Measurements from ENCODE around the gene ZNF839.

Gene ZNF839

DNA sequence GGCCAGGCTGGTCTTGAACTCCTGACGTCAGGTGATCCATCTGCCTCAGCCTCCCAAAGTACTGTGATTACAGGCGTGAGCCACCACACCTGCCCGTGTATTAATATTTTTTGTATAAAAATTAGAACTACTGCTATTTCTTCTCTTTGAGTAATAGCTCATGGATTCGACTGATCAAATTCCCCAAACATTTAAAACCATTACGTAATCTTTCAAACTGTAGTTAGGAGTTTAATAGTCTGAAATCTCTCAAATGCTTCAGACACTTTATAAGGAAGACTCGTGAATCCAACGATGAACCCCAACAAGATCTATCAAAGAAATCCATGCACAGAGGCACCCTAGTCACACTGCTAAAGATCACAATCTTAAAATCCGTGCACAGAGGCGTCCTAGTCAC is 59.3 kb downstream of the ZNF839 start:
- DNase-seq (ENCODE audit: low read depth), result no peak
- TF ChIP-seq, protein P1, sequence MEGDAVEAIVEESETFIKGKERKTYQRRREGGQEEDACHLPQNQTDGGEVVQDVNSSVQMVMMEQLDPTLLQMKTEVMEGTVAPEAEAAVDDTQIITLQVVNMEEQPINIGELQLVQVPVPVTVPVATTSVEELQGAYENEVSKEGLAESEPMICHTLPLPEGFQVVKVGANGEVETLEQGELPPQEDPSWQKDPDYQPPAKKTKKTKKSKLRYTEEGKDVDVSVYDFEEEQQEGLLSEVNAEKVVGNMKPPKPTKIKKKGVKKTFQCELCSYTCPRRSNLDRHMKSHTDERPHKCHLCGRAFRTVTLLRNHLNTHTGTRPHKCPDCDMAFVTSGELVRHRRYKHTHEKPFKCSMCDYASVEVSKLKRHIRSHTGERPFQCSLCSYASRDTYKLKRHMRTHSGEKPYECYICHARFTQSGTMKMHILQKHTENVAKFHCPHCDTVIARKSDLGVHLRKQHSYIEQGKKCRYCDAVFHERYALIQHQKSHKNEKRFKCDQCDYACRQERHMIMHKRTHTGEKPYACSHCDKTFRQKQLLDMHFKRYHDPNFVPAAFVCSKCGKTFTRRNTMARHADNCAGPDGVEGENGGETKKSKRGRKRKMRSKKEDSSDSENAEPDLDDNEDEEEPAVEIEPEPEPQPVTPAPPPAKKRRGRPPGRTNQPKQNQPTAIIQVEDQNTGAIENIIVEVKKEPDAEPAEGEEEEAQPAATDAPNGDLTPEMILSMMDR (IDR thresholded peaks at IDR 0.05; ENCODE audit: control insufficient read depth, extremely low read depth, insufficient read depth), result no peak
- no peak overlapping the region for H3K4me3 ChIP-seq (ENCODE audit: low read depth, low read length)

DNA sequence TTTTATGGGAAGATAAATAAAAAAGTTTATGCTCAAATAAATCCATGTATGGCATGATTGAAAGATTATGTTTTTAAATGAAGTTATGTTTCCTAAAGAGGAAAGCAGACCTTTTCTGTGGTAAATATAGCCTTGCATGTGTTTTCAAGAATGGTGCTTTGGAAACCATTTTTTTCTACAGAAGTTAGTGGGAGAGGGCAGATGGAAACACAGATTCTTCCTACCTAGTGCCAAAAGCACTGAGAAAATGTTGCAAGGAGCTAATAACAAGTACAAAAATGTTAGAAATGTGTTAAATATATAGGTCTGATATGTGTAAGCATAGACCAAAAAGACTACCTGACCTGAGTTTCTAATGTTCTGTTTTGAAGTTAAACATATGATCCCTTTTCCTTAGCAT is 67.5 kb downstream of the ZNF839 start:
- H3K4me3 ChIP-seq (ENCODE audit: low read depth, low read length), result no peak overlapping the region
- DNase-seq (ENCODE audit: low read depth), result no peak
- TF ChIP-seq, protein P1 (IDR thresholded peaks at IDR 0.05; ENCODE audit: control insufficient read depth, extremely low read depth, insufficient read depth), result no peak

DNA sequence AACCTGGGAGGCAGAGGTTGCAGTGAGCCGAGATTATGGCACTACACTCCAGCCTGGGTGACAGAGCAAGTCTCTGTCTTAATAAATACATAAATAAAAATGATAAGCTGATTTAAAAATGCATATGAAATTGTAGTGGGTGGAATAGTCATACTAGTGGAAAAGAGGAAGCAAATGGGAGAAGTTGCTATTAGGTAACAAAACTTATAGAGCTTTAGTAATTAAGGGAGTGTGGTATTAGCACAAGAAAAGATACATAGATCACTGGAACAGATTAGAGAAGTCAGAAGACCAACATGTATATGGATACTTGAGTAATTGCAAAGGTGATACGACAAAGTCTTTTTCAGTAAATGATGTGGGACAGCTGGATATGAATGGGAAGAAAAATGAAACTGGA is 69.7 kb downstream of the ZNF839 start:
- no peak overlapping the region for H3K4me3 ChIP-seq (ENCODE audit: low read depth, low read length)
- DNase-seq (ENCODE audit: low read depth), result no peak
- TF ChIP-seq, protein P1 (IDR thresholded peaks at IDR 0.05; ENCODE audit: control insufficient read depth, extremely low read depth, insufficient read depth), result no peak

DNA sequence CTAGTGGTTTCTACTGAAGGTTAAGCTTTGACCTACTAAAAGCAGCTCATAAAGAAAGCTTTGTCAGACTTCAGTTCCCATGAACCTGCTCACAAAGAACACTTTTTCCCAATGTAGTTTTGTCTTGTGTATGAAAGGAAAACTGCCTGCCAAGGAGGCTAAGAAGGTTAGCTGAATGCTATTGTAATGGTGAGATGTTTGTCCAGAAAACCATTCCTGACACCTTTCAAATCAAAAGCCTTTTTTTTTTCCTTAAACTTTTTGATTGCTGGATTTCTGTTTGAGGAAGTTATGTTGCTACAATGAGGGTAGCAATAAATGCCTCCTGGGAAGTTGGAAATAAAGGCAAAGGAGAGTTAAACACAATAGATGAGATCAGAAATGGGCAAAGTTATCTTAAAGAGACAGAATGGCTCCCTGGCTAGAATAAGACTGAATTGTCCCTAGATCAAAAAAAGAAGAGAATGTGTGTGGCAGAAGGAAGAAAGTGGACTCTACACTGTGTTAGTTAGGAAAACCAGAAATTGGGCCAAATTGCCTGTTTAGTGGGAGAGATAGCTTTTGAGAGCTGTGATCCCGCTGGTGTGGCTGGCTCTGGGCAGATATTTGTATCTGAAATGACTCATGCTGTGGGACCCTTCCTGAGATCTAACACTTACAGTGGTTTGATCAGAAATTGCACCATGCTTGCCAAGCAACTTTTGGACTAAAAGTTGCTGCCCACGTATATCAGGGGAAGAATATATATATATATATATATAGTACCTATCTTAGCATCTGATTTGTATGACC is 70.7 kb downstream of the ZNF839 start:
- no peak for DNase-seq (ENCODE audit: low read depth)
- H3K4me3 ChIP-seq (ENCODE audit: low read depth, low read length), result no peak overlapping the region
- TF ChIP-seq, protein P1 (IDR thresholded peaks at IDR 0.05; ENCODE audit: control insufficient read depth, extremely low read depth, insufficient read depth), result no peak

All from LNCaP clone FGC (cell line).